Measurements from ENCODE around the gene METRNL. TPM values are rescaled to one million over a fixed set of nuclear protein-coding genes. Genes with fewer than 3 reads are reported as not detected.
"Not testable (repeated sequence)": the region's sequence is repeated elsewhere in the genome, so short reads cannot be mapped to it uniquely, and the experiment has no call there.

METRNL gene
- polyA plus RNA-seq, 1 donor from 2014 or later = 15.1 TPM

DNA sequence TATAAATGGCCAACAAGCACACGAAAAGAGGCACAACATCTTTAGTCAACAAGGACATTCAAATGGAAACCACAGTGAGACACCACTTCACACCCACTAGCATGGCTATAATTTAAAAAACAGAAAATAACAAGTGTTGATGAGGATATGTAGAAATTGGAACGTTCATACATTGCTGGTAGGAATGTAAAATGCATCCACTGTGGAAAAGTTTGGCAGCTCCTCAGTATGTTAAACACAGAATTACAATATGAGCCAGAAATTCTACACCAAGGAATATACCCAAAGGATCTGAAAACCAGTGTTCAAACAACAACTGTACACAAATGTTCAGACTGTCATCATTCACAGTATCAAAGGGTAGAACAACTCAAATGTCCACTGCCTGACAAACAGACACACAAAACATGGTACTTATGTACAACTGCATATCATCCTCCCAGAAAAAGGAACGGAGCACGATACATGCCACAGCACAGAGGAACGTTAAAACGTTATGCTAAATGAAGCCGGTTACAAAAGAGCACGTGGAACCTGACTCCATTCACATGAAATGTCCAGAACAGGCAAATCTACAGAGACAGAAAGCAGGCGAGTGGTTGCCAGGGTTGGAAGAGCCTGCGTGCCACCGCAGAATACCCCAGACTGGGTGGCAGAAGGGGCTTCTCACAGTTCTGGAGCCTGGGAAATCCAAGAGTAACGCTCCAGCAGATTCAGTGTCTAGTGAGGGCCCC lies 32.8 kb upstream of the METRNL start:
- Histone ChIP-seq H3K36me3 (ENCODE audit: insufficient read depth, low read length) (no peaks in the 10 kb centered on the region), H3K4me3 (ENCODE audit: low read length) (no peak overlapping the region), H3K27ac (ENCODE audit: low read length) (no peak overlapping the region), H3F3A (ENCODE audit: insufficient read depth, low read length, poor library complexity, severe bottlenecking) (no peaks in the 10 kb centered on the region), H3K27me3 (ENCODE audit: insufficient read depth, low read depth, low read length) (no peaks in the 10 kb centered on the region), H3K9me3 (ENCODE audit: low read length) (no peaks in the 10 kb centered on the region), H3K9ac (ENCODE audit: low read length) (no peak overlapping the region), H2AFZ (ENCODE audit: low read depth, low read length) (no peak overlapping the region), H4K20me1 (ENCODE audit: insufficient read depth) (no peaks in the 10 kb centered on the region), H3K9me2 (ENCODE audit: insufficient read depth, low read length) (no peaks in the 10 kb centered on the region), H3K4me2 (ENCODE audit: low read length) (no peak overlapping the region), H3K79me2 (replicated peaks; ENCODE audit: insufficient read depth, low read length) (no peaks in the 10 kb centered on the region)
- TF ChIP-seq EP300 (conservative IDR thresholded peaks at IDR 0.05; ENCODE audit: poor library complexity, severe bottlenecking) (no peak), SMC3 (conservative IDR thresholded peaks at IDR 0.05; ENCODE audit: poor library complexity) (no peak)
- TF ChIP-seq, protein P1, sequence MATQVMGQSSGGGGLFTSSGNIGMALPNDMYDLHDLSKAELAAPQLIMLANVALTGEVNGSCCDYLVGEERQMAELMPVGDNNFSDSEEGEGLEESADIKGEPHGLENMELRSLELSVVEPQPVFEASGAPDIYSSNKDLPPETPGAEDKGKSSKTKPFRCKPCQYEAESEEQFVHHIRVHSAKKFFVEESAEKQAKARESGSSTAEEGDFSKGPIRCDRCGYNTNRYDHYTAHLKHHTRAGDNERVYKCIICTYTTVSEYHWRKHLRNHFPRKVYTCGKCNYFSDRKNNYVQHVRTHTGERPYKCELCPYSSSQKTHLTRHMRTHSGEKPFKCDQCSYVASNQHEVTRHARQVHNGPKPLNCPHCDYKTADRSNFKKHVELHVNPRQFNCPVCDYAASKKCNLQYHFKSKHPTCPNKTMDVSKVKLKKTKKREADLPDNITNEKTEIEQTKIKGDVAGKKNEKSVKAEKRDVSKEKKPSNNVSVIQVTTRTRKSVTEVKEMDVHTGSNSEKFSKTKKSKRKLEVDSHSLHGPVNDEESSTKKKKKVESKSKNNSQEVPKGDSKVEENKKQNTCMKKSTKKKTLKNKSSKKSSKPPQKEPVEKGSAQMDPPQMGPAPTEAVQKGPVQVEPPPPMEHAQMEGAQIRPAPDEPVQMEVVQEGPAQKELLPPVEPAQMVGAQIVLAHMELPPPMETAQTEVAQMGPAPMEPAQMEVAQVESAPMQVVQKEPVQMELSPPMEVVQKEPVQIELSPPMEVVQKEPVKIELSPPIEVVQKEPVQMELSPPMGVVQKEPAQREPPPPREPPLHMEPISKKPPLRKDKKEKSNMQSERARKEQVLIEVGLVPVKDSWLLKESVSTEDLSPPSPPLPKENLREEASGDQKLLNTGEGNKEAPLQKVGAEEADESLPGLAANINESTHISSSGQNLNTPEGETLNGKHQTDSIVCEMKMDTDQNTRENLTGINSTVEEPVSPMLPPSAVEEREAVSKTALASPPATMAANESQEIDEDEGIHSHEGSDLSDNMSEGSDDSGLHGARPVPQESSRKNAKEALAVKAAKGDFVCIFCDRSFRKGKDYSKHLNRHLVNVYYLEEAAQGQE (IDR thresholded peaks at IDR 0.05; ENCODE audit: borderline replicate concordance) = no peak

DNA sequence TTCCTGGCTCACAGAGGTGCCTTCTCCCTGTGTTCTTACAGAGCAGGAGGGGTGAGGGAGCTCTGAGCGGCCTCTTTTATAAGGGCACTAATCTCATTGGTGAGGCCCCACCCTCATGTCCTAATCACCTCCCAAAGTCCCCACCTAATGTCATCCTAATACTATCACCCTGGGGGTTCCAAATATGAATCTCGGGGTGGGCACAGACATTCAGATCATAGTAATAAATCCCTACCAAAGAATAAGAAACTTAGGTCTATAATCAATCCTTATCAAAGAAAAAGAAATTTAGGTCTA lies 32.3 kb upstream of the METRNL start:
- no peaks in the 10 kb centered on the region for H3K27me3 ChIP-seq (ENCODE audit: insufficient read depth, low read depth, low read length)
- TF ChIP-seq RAD21 (conservative IDR thresholded peaks at IDR 0.05) (no peak), POLR2AphosphoS5 (IDR thresholded peaks at IDR 0.05) (no peak), EZH2 (IDR thresholded peaks at IDR 0.05; ENCODE audit: borderline replicate concordance, insufficient read depth, low read length, poor library complexity, severe bottlenecking) (no peak), EP300 (conservative IDR thresholded peaks at IDR 0.05; ENCODE audit: poor library complexity, severe bottlenecking) (no peak)
- TF ChIP-seq, protein P1 (IDR thresholded peaks at IDR 0.05; ENCODE audit: borderline replicate concordance) = no peak
- no peaks in the 10 kb centered on the region for H3K36me3 ChIP-seq (ENCODE audit: insufficient read depth, low read length)
- no peaks in the 10 kb centered on the region for H4K20me1 ChIP-seq (ENCODE audit: insufficient read depth)
- H2AFZ ChIP-seq (ENCODE audit: low read depth, low read length) = no peak overlapping the region
- H3K4me2 ChIP-seq (ENCODE audit: low read length) = no peak overlapping the region
- no peak overlapping the region for H3K4me3 ChIP-seq (ENCODE audit: low read length)
- no peaks in the 10 kb centered on the region for H3F3A ChIP-seq (ENCODE audit: insufficient read depth, low read length, poor library complexity, severe bottlenecking)
- no peaks in the 10 kb centered on the region for H3K9me2 ChIP-seq (ENCODE audit: insufficient read depth, low read length)
- H3K79me2 ChIP-seq (replicated peaks; ENCODE audit: insufficient read depth, low read length) = no peaks in the 10 kb centered on the region
- no peaks in the 10 kb centered on the region for H3K9me3 ChIP-seq (ENCODE audit: low read length)
- H3K9ac ChIP-seq (ENCODE audit: low read length) = no peak overlapping the region
- no peak overlapping the region for H3K27ac ChIP-seq (ENCODE audit: low read length)

DNA sequence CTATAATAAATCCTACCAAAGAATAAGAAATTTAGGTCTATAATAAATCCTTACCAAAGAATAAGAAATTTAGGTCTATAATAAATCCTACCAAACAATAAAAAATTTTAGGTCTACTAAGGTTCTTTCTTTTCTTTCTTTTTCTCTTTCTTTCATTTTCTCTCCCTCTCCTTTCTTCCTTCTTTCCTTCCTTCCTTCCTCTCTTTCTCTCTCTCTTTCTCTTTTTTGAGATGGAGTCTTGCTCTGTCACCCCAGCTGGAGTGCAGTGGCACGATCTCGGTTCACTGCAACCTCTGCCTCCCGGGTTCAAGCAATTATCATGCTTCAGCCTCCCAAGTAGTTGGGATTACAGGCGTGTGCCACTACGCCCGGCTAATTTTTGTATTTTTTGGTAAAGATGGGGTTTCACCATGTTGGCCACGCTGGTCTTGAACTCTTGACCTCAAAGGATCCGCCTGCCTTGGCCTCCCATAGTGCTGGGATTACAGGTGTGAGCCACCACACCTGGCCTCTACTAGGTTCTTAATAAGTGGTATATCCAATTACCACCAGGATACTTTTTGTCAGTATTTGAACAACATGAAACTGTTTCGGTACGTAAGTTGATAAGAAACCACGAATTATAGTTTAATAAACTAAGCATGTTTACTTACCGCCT lies 31.5 kb upstream of the METRNL start:
- H3K36me3 ChIP-seq (ENCODE audit: insufficient read depth, low read length); H3K9me3 ChIP-seq (ENCODE audit: low read length); H3F3A ChIP-seq (ENCODE audit: insufficient read depth, low read length, poor library complexity, severe bottlenecking); H3K27ac ChIP-seq (ENCODE audit: low read length); H4K20me1 ChIP-seq (ENCODE audit: insufficient read depth); H3K9ac ChIP-seq (ENCODE audit: low read length); H3K27me3 ChIP-seq (ENCODE audit: insufficient read depth, low read depth, low read length); H3K9me2 ChIP-seq (ENCODE audit: insufficient read depth, low read length); H3K79me2 ChIP-seq (replicated peaks; ENCODE audit: insufficient read depth, low read length); H2AFZ ChIP-seq (ENCODE audit: low read depth, low read length); H3K4me3 ChIP-seq (ENCODE audit: low read length); H3K4me2 ChIP-seq (ENCODE audit: low read length): not testable (repeated sequence)
